ENCODE measurements around the gene ARL6IP4. TPM values are rescaled to one million over a fixed set of nuclear protein-coding genes. Genes with fewer than 3 reads are reported as not detected.

ARL6IP4 gene
- total and polyA plus RNA-seq, 10 of the 15 experiments (the other 5 are each of a cell fraction or from before 2014, with no cell fraction given): 2.5 to 320 (median 188) TPM

DNA sequence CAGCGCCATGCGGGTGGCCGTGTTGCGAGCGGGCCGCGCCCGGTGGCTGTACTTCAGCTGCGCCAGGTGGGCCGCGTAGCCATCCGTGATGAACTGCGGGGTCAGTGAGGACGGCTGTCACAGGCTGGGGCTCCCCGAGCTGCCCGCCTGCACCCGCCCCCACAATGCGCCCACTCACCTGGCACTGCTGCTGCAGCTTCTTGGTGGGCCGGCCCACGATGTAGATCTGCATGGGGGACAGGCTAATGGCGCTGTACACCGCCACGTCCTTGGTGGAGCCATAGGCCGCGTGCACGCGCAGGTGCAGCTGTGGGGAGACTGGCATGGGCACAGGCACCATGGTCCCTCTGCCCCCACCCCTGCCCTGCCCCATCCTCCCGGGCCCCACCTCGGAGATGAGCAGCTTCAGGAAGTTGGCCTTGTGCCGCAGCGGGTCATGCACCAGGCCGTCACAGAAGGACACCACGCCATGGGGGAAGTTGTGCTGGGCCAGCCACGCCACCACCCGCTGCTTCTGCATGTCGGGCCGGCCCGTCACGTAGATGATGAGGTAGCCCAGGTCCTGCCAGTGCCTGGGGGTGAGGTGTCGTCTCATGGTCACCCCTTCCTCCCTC, 5.9 kb downstream of the ARL6IP4 start:
- DNase-seq (ENCODE audit: low read depth, low spot score) (no peak), FAIRE-seq (no peak), ATAC-seq (no peak)
- ChIA-PET POLR2A (no interaction called here), RAD21 (ENCODE audit: unreplicated experiment) (no interaction called here), CTCF (no interaction called here), SMC1A (ENCODE audit: uncharacterized antibody, unreplicated experiment) (no interaction called here)
- H3K27ac ChIP-seq (ENCODE audit: control insufficient read depth, insufficient read depth): no peak overlapping the region
- no peak overlapping the region for H3K9ac ChIP-seq (ENCODE audit: control insufficient read depth, insufficient read depth, low read length)
- H3K4me1 ChIP-seq (ENCODE audit: control insufficient read depth, insufficient read depth, low read length): peaks cover 10% of the 10 kb centered on the region
- H3K36me3 ChIP-seq (ENCODE audit: control insufficient read depth in 2 of 2, insufficient read depth in 2 of 2, low read length in 1 of 2): peaks cover 0 to 2% of the 10 kb centered on the region in 2 experiments; a peak in 2 of 4 replicates
- H3K79me2 ChIP-seq (ENCODE audit: control insufficient read depth, insufficient read depth, low read length): peaks cover 5% of the 10 kb centered on the region
- H2AFZ ChIP-seq (ENCODE audit: control insufficient read depth, low read depth, low read length): no peak overlapping the region
- no peak overlapping the region for H3K4me2 ChIP-seq (ENCODE audit: control insufficient read depth, insufficient read depth)
- WGBS (ENCODE audit: insufficient coverage, insufficient replicate concordance, low lambda C conversion rate, missing lambda C conversion rate): 86% methylated on average over 29 of the region's 40 CpGs
- H4K20me1 ChIP-seq (ENCODE audit: control insufficient read depth, insufficient read depth): no peaks in the 10 kb centered on the region
- TF ChIP-seq CHD4 (IDR thresholded peaks at IDR 0.05) (no peak), SUZ12 (IDR thresholded peaks at IDR 0.05; ENCODE audit: unreplicated experiment) (no peak), FOXK2 (IDR thresholded peaks at IDR 0.05) (no peak), KLF5 (IDR thresholded peaks at IDR 0.05; ENCODE audit: partially characterized antibody) (no peak), ASH2L (IDR thresholded peaks at IDR 0.05; ENCODE audit: borderline replicate concordance, low read depth) (no peak), HCFC1 (IDR thresholded peaks at IDR 0.05; ENCODE audit: low read length) (no peak), SMC3 (IDR thresholded peaks at IDR 0.05; ENCODE audit: borderline replicate concordance, low read length) (no peak)
- TF ChIP-seq, protein P1, sequence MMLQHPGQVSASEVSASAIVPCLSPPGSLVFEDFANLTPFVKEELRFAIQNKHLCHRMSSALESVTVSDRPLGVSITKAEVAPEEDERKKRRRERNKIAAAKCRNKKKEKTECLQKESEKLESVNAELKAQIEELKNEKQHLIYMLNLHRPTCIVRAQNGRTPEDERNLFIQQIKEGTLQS (IDR thresholded peaks at IDR 0.05; ENCODE audit: borderline replicate concordance, extremely low read depth, low read depth, low read length): no peak
- no TSS peak for BruUV-seq (replicated peaks)
- intact Hi-C loops (cut with micrococcal nuclease; ENCODE audit: unreplicated experiment): no loop called here
- H3K4me3 ChIP-seq: no peak overlapping the region
- H3K9me3 ChIP-seq (replicated peaks; ENCODE audit: control insufficient read depth, insufficient read depth, low read length): no peaks in the 10 kb centered on the region
- in situ Hi-C loops (cut with MboI): no loop called here
- no peaks in the 10 kb centered on the region; a peak in 1 of 4 replicates for H3K27me3 ChIP-seq (replicated peaks in 1 of 2; ENCODE audit: control insufficient read depth in 2 of 2, insufficient read depth in 2 of 2, low read length in 1 of 2)

Data from GM12878 (cell line).